ENCODE results near the gene MISP3.

MISP3 gene

GRCh38 chr19:14081797-14082674, 9.4 kb downstream of the MISP3 start:
- Histone ChIP-seq H3K27me3 (ENCODE audit: insufficient read depth, low read length) (no peaks in the 10 kb centered on the region), H3K9ac (ENCODE audit: low read length) (peak overlapping the region; percentile 80), H3K4me2 (ENCODE audit: low read length) (peak overlapping the region; percentile 99), H3K79me2 (ENCODE audit: insufficient read depth, low read length) (no peaks in the 10 kb centered on the region), H3K4me3 (ENCODE audit: low read depth, low read length, poor library complexity, severe bottlenecking) (peak overlapping the region; percentile 82), H2AFZ (ENCODE audit: low read length) (no peak overlapping the region; the same call in 1 of the 2 replicates), H3F3A (ENCODE audit: insufficient read depth, low read length) (no peaks in the 10 kb centered on the region), H3K9me2 (ENCODE audit: low read depth, low read length) (no peaks in the 10 kb centered on the region), H3K4me1 (ENCODE audit: insufficient read depth, low read length, severe bottlenecking) (peaks cover 18% of the 10 kb centered on the region), H4K20me1 (ENCODE audit: insufficient read depth, low read length) (no peaks in the 10 kb centered on the region), H3K9me3 (ENCODE audit: low read length) (no peaks in the 10 kb centered on the region), H3K27ac (ENCODE audit: low read depth, low read length, poor library complexity, severe bottlenecking) (no peak overlapping the region), H3K36me3 (ENCODE audit: insufficient read depth, low read length) (peaks cover 9% of the 10 kb centered on the region; the same call in 1 of the 2 replicates)
- no peak for TF ChIP-seq CTCF (IDR thresholded peaks at IDR 0.05; ENCODE audit: low read length)
- TF ChIP-seq EZH2 (IDR thresholded peaks at IDR 0.05; ENCODE audit: borderline replicate concordance, low read length), result no peak

- H3K9ac ChIP-seq (ENCODE audit: low read length), result no peak overlapping the region
- TF ChIP-seq CTCF (IDR thresholded peaks at IDR 0.05; ENCODE audit: low read length) (no peak), EZH2 (IDR thresholded peaks at IDR 0.05; ENCODE audit: borderline replicate concordance, low read length) (no peak)
- H3K4me1 ChIP-seq (ENCODE audit: insufficient read depth, low read length, severe bottlenecking), result peaks cover 18% of the 10 kb centered on the region
- H3K9me2 ChIP-seq (ENCODE audit: low read depth, low read length), result no peaks in the 10 kb centered on the region
- H3K27ac ChIP-seq (ENCODE audit: low read depth, low read length, poor library complexity, severe bottlenecking), result no peak overlapping the region
- no peaks in the 10 kb centered on the region for H3K27me3 ChIP-seq (ENCODE audit: insufficient read depth, low read length)
- H3F3A ChIP-seq (ENCODE audit: insufficient read depth, low read length), result no peaks in the 10 kb centered on the region
- H4K20me1 ChIP-seq (ENCODE audit: insufficient read depth, low read length), result no peaks in the 10 kb centered on the region
- H3K4me2 ChIP-seq (ENCODE audit: low read length), result no peak overlapping the region
- H3K79me2 ChIP-seq (ENCODE audit: insufficient read depth, low read length), result no peaks in the 10 kb centered on the region
- H3K4me3 ChIP-seq (ENCODE audit: low read depth, low read length, poor library complexity, severe bottlenecking), result no peak overlapping the region
- no peak overlapping the region for H2AFZ ChIP-seq (ENCODE audit: low read length)
- no peaks in the 10 kb centered on the region for H3K9me3 ChIP-seq (ENCODE audit: low read length)
- H3K36me3 ChIP-seq (ENCODE audit: insufficient read depth, low read length), result peaks cover 9% of the 10 kb centered on the region; the same call in 1 of the 2 replicates
Observed at GRCh38 chr19:14082675-14082960, 10.0 kb downstream of the MISP3 start.

- no peak within 1 kb of the TSS for H3K9ac ChIP-seq (ENCODE audit: low read length)
- H3K79me2 ChIP-seq (ENCODE audit: insufficient read depth, low read length), result no peaks in the 10 kb centered on the region
- peaks cover 23% of the 10 kb centered on the region for H3K36me3 ChIP-seq (ENCODE audit: insufficient read depth, low read length)
- no peaks in the 10 kb centered on the region for H3K9me2 ChIP-seq (ENCODE audit: low read depth, low read length)
- H3K4me3 ChIP-seq (ENCODE audit: low read depth, low read length, poor library complexity, severe bottlenecking), result no peak within 1 kb of the TSS
- no peak within 1 kb of the TSS for H3K4me2 ChIP-seq (ENCODE audit: low read length)
- no peaks in the 10 kb centered on the region for H4K20me1 ChIP-seq (ENCODE audit: insufficient read depth, low read length)
- H2AFZ ChIP-seq (ENCODE audit: low read length), result no peak within 1 kb of the TSS
- no peak within 1 kb of the TSS for H3K27ac ChIP-seq (ENCODE audit: low read depth, low read length, poor library complexity, severe bottlenecking)
- TF ChIP-seq EZH2 (IDR thresholded peaks at IDR 0.05; ENCODE audit: borderline replicate concordance, low read length) (no peak), CTCF (IDR thresholded peaks at IDR 0.05; ENCODE audit: low read length) (no peak)
- H3K9me3 ChIP-seq (ENCODE audit: low read length), result no peaks in the 10 kb centered on the region
- no peaks in the 10 kb centered on the region for H3K27me3 ChIP-seq (ENCODE audit: insufficient read depth, low read length)
- no peaks in the 10 kb centered on the region for H3F3A ChIP-seq (ENCODE audit: insufficient read depth, low read length)
- peaks cover 20% of the 10 kb centered on the region for H3K4me1 ChIP-seq (ENCODE audit: insufficient read depth, low read length, severe bottlenecking)
Observed at GRCh38 chr19:14085309-14085995, 12.9 kb downstream of the MISP3 start, which contains the start of gene C19orf67. Gene C19orf67, minus strand, starts transcription at chr19:14085783. Its CDS starts 156 bp downstream, at chr19:14085627.

Measured in OCI-LY1 (cell line).